GM12864 (cell line): ENCODE measurements around the gene ZW10.

Experiments used
- DNase-seq: peaks from one replicate; pipeline ENCODE4 v3.0.0-alpha.2; 2011; ENCODE audit warnings: low read depth
- H3K4me3 ChIP-seq: 2 replicates; pipeline ENCODE4 v1.5.1; 2011; ENCODE audit warnings: mild to moderate bottlenecking, low read depth, low read length, control low read depth
- TF ChIP-seq, protein P1 (sequence below): IDR thresholded peaks from 2 replicates; pipeline ENCODE4 v1.5.1; 2011; ENCODE audit warnings: low read depth, mild to moderate bottlenecking, moderate library complexity, low read length, control low read depth, inconsistent platforms; ENCODE audit errors: missing control alignments

The ZW10 gene

DNA sequence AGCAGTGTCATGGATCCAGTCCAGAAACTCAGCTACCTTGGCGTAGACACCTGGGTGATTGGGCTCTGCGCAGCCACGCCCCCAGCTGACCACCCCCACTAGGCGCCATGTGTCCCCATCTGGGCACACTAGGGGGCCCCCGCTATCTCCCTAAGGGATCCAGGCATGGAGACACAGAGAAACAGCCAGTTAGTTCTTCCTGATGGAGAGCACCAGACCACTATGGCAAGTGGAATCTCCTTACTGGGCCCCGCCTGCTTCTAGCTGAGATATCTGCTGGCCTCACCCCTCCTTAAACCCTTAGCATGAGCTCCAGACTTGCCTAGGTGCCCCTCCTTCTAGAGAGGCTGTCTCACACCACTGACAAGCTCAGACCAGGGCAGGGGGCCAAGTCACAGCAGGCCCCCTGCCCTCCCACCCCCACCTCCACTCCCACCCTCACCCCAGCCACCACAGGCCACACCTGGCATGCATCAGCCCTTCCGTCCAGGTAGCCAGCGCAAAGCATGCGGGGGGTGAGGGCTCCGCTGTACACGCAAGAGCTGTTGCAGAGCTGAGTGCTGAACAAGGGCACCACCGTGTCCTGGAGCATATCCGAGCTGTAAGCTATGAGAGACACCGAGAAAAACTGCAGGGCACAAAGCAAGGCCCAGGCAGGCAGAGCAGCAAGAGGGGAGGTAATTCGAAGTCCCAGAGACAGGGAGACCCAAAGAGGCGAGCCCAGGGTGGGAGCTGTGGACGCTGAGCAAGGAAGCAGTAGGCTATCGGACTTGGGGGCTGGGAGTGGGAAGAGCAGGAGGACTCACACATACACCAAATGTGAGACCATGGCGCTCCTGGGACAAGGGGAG lies 83.5 kb downstream of the ZW10 start:
- no peak for DNase-seq
- H3K4me3 ChIP-seq, result no peak overlapping the region
- TF ChIP-seq, protein P1, sequence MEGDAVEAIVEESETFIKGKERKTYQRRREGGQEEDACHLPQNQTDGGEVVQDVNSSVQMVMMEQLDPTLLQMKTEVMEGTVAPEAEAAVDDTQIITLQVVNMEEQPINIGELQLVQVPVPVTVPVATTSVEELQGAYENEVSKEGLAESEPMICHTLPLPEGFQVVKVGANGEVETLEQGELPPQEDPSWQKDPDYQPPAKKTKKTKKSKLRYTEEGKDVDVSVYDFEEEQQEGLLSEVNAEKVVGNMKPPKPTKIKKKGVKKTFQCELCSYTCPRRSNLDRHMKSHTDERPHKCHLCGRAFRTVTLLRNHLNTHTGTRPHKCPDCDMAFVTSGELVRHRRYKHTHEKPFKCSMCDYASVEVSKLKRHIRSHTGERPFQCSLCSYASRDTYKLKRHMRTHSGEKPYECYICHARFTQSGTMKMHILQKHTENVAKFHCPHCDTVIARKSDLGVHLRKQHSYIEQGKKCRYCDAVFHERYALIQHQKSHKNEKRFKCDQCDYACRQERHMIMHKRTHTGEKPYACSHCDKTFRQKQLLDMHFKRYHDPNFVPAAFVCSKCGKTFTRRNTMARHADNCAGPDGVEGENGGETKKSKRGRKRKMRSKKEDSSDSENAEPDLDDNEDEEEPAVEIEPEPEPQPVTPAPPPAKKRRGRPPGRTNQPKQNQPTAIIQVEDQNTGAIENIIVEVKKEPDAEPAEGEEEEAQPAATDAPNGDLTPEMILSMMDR, result no peak

DNA sequence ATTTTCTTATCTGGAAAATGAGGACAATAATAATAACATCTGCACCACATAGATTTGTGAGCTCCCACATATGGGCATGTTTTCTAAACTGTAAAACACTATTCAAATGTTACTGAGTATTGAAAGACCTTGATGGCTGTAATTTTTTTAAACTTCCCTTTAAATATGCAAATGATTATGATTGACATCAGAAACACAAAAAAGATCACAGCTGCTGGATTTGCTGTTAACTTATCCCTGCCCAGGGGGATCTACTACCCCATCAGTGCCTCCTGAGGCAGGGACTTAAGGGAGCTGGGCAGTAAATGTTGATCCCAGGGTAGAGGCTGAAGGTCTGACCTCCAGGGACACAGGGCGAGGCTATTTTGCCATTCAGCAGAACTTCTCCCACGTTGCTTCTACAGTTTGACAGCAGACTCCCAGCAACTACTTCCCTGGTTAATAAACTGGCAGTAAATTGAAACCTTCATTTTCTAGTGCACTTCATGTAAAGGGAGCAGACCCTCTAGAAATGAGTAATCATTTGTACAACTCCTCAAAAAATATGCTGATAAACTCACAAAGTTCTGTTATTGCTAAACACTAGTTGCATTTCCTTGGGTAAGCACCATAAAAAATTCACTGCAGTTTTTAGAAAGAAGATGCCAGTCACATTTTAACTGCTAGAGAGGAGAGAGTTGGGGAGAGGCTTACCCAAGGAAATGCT lies 87.7 kb downstream of the ZW10 start:
- no peak for DNase-seq
- TF ChIP-seq, protein P1, result no peak
- no peak overlapping the region for H3K4me3 ChIP-seq

DNA sequence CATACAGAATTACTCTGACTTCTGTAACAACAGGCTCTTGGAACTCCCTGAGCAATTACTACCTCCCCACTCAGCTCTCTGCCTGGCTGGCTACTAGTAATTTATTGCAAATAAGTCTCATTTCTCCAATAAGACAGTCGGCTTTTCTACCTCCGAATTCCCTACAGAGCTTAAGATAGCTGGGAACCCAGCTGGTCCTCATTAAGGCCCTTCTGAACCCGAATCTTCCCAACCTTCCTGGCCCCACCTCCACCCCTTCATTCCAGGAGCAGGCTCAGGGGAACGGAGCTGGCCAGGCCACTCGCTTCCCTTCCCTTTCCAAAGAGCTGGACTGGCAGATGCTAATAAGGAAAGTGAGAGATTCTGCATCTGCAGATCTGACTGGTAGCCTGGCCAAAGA lies 89.0 kb downstream of the ZW10 start:
- TF ChIP-seq, protein P1, result no peak
- DNase-seq, result no peak
- no peak overlapping the region for H3K4me3 ChIP-seq

DNA sequence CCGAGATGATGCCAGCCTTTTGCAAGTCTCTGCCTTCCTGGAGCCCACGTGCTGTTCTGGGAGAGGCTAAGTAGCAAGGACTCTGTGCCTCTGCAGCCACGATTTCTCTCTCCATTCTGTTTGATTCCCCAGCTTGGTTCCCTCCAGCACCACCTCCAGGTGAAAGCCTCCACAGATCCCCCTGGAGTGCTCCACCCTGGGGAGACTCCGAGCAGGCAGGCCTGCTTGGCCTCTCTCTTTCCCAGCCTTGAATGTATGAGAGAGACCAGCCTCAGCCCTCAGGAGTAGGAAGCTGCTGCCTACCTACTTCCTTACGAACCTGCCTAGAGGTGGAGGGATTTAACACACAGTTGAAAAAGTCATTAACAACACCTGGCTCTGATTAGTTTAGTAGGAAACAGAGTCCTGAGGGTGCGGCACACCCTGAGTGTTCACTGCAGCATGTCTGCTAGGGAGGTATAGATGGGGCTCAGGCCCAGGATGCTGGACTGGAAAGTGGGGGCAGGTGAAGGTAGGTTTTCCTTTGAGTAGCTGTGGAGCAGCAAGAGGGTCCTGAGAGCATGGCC lies 89.9 kb downstream of the ZW10 start:
- DNase-seq, result no peak
- H3K4me3 ChIP-seq, result no peak overlapping the region
- TF ChIP-seq, protein P1, result no peak
